NCI-H82 treated with DMSO at 0.1 percent for 48 hours (cell line): ENCODE measurements around the gene S100A9.
"Not testable (repeated sequence)": the region's sequence is repeated elsewhere in the genome, so short reads cannot be mapped to it uniquely, and the experiment has no call there.

Experiments used
- DNase-seq: peaks from one replicate; lab custom pipeline; 2025; ENCODE audit not compliant: unreplicated experiment; lab: John Stamatoyannopoulos, UW

The S100A9 gene

DNA sequence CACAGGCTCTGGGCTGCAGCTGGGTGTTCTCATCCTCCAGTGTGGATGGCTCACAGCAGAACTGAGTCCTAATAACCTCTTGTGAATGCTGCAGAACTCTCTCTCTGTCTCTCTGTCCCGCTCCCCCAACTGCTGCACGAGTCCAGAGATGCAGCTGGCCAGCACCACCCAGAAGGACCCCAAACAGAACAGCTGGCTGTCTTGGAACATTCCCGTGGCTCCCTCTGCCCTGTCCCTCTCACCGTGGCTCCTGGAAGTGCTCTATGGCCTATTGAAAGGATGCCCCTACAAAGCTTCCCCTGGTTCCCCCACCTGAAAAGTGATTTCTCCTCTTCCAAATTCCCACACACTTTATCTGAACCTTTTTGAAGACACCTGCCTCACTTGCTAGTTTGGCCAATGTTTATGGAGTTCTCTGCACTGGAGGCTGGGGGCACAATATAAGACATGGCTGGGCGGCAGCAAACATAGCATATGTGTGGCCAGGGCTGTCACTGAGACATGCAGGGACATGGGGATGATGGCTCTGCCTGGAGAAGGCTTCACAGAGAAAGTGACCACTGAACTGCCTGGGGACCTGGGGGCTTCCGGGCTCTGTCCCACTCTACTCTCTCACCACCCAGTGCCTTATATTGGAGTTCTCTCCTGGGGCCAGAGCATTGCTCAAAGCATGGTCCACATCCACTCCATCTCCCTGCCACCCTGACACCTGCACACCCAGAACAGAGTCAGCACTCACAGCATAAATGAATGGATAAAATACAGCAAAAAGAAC is 48.4 kb downstream of the S100A9 start:
- DNase-seq = not testable (repeated sequence)

DNA sequence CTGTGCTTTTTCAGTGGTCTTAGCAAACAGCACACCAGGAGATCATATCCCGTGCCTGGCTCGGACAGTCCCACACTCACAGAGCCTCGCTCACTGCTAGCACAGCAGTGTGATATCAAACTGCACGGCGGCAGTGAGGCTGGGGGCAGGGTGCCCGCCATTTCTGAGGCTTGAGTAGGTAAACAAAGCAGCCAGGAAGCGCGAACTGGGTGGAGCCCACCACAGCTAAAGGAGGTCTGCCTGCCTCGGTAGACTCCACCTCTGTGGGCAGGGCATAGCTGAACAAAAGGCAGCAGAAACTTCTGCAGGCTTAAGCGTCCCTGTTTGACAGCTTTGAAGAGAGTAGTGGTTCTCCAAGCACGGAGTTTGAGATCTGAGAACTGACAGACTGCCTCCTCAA is 49.6 kb downstream of the S100A9 start:
- not testable (repeated sequence) for DNase-seq
